ENCODE results near the gene PSMD2.

- no peak for TF ChIP-seq CTCF (IDR thresholded peaks at IDR 0.05)
- TF ChIP-seq TCF7L2 (IDR thresholded peaks at IDR 0.05; ENCODE audit: low read depth, low read length) = no peak
Measured at GRCh38 chr3:184272269-184272668, 26.8 kb upstream of the PSMD2 start.

Measured in Panc1 (cell line).